Fibroblast of lung (primary cell): ENCODE measurements around the gene GYG1.

Source experiments
- EZH2 ChIP-seq: IDR thresholded peaks from 2 replicates; pipeline ENCODE4 v1.5.1; 2012; ENCODE audit warnings: low read length, control low read depth, mild to moderate bottlenecking; ENCODE audit errors: missing control alignments
- TF ChIP-seq, protein P1 (sequence below), 2 donors: IDR thresholded peaks in 1 of 2; conservative IDR thresholded peaks in 1 of 2; 1 replicate in 1 of 2; 2 replicates in 1 of 2; pipeline ENCODE4 v1.5.1; 2011 to 2012; ENCODE audit warnings: low read length in 2 of 2, control low read depth in 1 of 2, inconsistent platforms in 1 of 2, low read depth in 1 of 2, mild to moderate bottlenecking in 1 of 2

DNA sequence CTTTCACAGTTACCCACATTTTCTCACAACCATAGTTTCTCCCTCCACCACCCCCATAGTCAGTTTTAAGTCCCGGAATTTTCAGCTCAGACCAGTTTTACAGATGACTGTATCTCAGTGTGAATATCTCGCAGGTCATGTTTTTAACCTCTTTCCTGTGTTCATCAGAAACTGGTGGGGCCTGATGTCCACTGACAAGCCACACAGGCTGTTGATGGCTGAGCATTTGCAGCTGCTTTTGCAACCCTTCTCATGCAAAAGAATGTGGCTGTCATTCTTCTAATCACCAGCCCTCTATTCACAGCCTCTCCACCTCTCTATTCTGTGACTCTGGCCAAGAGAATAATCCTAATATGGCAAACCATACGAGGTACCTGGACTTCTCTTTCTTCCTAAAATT is 8.5 kb downstream of the GYG1 start:
- TF ChIP-seq EZH2: no peak
- TF ChIP-seq, protein P1, sequence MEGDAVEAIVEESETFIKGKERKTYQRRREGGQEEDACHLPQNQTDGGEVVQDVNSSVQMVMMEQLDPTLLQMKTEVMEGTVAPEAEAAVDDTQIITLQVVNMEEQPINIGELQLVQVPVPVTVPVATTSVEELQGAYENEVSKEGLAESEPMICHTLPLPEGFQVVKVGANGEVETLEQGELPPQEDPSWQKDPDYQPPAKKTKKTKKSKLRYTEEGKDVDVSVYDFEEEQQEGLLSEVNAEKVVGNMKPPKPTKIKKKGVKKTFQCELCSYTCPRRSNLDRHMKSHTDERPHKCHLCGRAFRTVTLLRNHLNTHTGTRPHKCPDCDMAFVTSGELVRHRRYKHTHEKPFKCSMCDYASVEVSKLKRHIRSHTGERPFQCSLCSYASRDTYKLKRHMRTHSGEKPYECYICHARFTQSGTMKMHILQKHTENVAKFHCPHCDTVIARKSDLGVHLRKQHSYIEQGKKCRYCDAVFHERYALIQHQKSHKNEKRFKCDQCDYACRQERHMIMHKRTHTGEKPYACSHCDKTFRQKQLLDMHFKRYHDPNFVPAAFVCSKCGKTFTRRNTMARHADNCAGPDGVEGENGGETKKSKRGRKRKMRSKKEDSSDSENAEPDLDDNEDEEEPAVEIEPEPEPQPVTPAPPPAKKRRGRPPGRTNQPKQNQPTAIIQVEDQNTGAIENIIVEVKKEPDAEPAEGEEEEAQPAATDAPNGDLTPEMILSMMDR (conservative IDR thresholded peaks at IDR 0.05 in 1 of 2, IDR thresholded peaks at IDR 0.05 in 1 of 2; ENCODE audit: low read depth in 1 of 2, low read length in 2 of 2): no peak
